GM21619 (cell line): Measurements from ENCODE around the gene AGPAT3.
"Not testable (repeated sequence)": the region's sequence is repeated elsewhere in the genome, so short reads cannot be mapped to it uniquely, and the experiment has no call there.

ENCODE experiments used
- ATAC-seq: cut with Tn5 transposase; IDR thresholded peaks from one replicate; pipeline ENCODE4 v1.9.1; 2021; ENCODE audit not compliant: unreplicated experiment

The AGPAT3 gene

DNA sequence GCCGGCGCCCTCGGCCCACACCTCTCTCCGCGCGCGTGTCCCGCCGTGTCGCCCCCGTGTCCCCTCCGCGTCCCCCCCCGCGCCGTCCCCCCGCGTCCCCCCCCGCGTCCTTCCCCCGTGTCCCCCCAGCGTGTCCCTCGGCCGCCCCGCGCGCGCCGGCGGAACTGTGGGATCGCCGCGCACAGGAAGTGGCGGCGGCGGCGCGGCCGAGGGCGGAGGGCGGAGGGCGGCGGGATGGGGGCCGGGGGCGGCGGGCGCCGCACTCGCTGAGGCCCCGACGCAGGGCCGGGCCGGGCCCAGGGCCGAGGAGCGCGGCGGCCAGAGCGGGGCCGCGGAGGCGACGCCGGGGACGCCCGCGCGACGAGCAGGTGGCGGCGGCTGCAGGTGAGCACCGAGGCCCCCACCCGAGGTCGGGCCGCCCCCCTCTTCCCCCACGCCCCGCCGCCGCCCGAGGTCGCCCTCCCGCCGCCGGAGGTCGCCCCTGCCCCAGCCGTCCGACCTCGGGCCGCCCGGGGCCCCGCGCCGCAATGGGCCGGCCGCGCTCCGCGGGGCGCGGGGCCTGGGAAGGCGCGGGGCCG lies at the start of gene AGPAT3:
Gene AGPAT3, plus strand, starts transcription at position 262 of the 578 bp plus-strand sequence. CDS start 94,459 bp downstream, outside the sequence.
- ATAC-seq: peak; percentile 19

- ATAC-seq: no peak
Observed at GRCh38 chr21:43815991-43816390, 49.0 kb upstream of the AGPAT3 start.

GRCh38 chr21:43816611-43817071 lies 48.4 kb upstream of the AGPAT3 start:
- no peak for ATAC-seq

- ATAC-seq: no peak
Observed at GRCh38 chr21:43817157-43818086, 47.6 kb upstream of the AGPAT3 start.

DNA sequence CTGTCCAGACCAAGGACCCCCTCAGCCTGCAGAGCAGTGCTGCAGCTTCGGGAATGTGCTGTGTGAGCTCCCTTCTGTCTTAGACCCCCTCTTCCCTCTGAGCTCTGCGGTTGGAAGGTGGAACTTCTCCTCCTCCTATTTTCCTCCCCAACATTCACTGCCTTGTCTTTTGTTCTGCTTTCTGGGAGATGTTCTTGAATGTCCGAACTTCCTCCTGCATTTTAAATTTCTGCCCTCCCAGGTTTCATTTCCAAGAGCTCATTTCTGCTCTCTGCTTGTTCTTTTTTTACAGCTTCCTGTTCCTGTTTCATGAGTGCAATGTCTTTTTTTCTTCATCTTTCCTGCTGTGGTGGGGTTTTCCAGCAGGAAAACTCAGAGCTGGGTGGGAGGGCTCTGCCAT lies 46.3 kb upstream of the AGPAT3 start:
- no peak for ATAC-seq

GRCh38 chr21:43819511-43820405 lies 45.3 kb upstream of the AGPAT3 start:
- ATAC-seq: no peak

- no peak for ATAC-seq
Observed at GRCh38 chr21:43820466-43820865, 44.6 kb upstream of the AGPAT3 start.

DNA sequence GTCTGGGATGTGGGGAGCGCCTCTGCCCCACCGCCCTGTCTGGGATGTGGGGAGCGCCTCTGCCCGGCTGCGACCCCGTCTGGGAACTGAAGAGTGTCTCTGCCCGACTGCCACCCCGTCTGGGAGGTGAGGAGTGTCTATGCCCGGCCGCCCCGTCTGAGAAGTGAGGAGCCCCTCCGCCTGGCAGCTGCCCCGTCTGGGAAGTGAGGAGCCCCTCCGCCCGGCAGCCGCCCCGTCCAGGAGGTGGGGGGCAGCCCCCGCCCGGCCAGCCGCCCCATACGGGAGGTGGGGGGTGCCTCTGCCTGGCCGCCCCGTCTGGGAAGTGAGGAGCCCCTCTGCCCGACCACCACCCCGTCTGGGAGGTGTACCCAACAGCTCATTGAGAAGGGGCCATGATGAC lies 42.9 kb upstream of the AGPAT3 start:
- ATAC-seq: not testable (repeated sequence)

DNA sequence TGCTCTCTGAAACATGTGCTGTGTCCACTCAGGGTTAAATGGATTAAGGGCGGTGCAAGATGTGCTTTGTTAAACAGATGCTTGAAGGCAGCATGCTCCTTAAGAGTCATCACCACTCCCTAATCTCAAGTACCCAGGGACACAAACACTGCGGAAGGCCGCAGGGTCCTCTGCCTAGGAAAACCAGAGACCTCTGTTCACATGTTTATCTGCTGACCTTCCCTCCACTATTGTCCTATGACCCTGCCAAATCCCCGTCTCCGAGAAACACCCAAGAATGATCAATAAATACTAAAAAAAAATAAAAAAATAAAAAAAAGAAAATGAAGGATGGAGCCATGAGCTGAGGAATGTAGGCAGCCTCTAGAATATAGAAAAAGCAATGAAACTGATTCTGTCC lies 42.3 kb upstream of the AGPAT3 start:
- not testable (repeated sequence) for ATAC-seq

- ATAC-seq: no peak
Observed at GRCh38 chr21:43824333-43825241, 40.4 kb upstream of the AGPAT3 start.

DNA sequence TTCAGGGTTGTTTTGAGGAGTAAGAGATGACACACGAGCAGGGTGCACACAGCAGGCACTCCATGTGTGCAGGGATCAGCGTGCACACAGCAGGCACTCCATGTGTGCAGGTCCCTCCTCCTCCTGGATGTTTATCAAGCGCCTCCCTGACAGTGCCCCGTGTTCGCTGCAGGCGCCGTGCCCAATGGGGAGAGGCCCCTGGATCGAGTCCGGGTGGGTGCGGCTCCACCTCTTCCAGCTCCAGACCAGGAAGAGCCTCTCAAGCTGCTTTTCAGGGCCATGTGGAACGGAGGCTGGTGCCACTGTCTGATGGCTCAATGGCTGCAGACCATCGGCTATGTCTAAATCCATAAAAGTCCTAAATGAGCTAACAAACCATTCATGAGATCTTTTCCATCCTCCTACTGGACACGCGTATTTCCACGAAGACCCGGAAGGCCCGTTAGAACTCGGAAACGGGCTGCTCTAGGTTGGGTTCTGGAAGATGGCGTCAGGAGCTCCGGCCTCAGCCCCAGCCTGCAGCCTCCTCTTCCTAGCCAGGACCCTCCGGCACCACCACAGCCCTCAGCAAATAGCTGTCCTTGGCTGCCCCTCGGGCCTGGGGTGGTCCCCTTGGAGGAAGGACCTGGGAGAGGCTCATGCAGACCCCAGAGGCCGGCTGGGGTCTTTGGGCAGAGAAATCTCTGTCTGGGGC lies 39.6 kb upstream of the AGPAT3 start:
- ATAC-seq: no peak

DNA sequence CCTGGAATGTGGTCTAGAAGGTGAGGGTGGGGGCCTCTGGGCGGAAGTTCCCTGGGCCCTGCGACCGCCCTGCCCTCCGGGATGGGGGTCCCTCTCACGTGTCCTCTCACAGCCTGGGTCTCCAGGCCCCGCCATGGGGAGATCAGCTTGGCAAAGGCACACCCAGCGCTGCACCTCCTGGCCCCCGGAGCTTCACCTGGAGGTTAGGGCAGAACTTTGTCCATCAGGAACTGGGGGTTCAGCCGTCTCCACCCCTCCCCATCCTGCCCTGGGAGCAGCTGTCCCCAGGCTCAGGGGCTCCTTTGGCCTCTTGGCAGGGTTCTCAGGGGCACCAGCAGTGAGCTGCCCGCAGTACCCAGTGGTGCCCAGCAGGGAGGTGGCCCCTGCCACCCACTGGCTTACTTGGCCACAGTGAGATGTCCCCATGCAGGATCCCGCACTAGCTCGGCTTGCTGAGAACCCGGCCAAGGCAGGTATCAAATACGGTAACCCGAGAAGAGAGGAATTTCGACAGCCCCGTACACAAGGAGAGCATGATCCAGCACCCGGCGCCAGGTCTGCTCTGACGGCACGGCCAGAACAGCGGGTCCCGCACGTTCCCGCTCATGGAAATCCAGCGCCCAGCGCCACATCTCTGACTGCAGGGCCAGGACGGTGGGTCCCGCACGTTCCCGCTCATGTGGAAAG lies 38.9 kb upstream of the AGPAT3 start:
- no peak for ATAC-seq

DNA sequence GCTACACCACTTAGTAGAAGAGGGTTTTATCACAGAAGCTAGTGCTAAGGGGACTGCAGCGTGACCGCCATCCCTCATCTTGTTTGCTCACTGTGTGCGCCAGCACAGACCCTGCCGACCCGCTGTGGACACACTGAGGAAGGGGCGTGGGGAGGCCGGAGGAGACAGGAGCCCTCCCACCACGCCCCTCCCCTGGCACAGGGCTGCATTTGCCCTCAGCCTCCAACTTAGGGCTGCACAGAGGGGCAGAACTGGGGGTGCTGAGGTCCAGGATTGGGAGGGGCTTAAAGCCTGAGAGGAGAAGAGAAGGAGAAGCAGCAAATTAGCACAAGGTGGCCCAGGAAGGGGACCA lies 38.4 kb upstream of the AGPAT3 start:
- no peak for ATAC-seq

DNA sequence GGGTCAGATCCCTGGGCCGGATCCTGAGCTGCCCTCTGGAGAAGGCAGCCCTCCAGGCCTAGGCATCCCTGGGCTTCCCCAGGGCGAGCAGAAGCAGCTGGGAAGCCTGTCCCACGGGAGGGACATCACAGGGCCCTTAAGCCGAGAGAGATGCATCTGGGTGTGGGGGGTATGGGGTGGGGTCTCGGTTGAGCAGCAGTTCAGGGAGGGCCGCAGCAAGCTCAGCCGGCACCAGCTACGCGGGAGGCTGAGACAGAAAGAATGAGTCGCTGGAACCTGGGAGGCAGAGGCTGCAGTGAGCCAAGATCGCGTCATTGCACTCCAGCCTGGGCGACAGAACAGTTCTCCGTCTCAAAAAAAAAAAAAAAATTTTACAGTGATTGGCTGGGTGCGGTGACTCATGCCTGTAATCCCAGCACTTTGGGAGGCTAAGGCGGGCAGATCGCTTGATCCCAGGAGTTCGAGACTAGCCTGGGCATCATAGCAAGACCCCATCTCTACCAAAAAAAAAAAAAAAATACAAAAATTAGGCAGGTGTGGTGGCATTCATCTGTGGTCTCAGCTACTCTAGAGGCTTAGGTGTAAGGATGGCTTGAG lies 37.9 kb upstream of the AGPAT3 start:
- ATAC-seq: no peak

GRCh38 chr21:43829161-43829560 lies 35.9 kb upstream of the AGPAT3 start:
- ATAC-seq: no peak

DNA sequence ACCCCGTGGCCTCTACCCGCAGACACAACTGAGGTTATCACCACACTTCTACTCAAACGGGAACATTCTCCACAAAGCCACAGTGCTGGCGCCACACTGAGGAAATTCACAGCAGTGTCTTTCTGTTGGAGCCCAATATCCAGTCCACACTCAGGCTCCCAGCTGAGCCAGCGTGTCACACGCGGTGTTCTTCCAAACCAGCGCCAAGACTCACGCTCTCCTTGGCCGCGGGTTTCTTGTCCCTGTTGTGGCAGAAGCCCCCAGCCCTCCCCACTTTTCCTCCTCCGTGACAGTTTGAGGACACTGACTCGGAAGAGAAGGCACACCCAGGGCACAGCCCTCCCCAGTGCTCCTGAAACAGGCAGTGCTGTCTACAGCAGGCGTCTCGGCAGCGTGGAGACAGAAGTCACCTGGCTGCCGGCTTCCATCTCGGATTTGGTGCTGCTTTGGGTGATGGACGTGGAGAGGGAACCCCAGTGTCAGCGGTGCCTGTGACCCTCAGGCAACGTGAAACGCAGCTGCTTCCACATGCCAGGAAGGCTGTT lies 35.4 kb upstream of the AGPAT3 start:
- no peak for ATAC-seq

DNA sequence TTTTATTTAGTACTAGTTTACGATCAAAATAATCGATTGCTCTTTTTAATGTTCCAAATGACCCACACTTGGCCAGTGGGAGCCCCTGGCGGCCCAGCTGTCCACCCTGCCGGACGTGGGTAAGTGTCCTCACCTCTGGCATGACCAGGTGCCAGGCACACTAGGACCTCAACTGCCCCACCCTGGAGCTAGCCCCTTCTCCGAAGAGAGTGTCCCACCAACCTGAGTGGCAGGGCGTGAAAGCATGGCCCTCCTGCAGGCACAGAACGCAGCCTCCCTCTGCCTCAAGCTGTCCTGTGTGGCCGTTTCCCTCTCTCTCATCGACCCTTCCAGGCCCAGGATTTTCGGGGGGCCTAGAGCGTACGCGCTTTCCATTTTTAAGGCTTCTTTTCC lies 32.9 kb upstream of the AGPAT3 start:
- ATAC-seq: no peak

GRCh38 chr21:43832648-43833047 lies 32.4 kb upstream of the AGPAT3 start:
- ATAC-seq: no peak
